Limb (tissue), 2 donors: ENCODE data around the gene GMDS.
A peak's percentile ranks its signal among the peaks of the same experiment; 100 is the strongest.

Experiments used
- DNase-seq, 2 donors: peaks; one replicate each; pipeline ENCODE4 v3.0.0-alpha.2; 2016; ENCODE audit errors: extremely low spot score in 2 of 2

The GMDS gene

DNA sequence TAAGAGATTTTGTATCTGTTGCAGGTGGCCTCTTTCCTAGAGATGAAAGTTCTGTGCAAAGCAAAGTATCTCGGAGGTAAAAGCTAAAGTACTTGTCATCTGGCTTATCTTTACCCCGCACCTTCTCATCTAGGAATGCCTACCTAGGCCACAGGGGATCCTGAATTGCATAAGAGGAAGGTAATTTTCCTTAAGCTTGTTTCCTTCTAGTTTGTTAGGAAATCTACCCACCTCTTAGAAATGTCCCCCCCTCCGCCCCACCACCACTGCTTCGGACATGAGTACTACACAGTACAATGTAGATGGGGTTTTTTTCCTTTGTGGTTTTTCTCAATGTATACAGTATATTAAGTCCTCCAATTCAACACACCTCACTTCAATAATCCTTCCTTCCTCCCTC is 614.2 kb downstream of the GMDS start:
- no peak for DNase-seq

DNA sequence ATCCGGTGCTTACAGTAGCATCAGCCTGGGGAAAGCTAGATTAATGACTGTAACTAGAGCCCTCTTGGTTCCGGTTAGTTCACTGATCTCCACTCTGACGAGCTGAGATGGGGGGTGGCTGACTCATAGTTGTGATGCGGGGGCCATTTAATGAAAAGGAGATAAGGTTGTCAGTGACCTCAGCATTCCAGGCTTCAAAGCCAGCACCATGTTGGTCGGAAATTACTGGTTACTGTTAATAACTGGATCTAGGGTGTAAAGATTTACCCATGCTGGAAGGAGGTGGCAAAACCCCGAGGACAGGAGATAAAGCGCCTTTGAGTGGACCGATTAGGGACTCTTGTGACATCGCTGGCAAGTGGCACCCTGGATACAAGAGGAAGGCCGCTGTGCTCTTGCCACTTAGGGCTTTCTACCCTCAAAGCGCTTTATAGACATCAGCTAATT is 614.6 kb downstream of the GMDS start:
- no peak for DNase-seq

DNA sequence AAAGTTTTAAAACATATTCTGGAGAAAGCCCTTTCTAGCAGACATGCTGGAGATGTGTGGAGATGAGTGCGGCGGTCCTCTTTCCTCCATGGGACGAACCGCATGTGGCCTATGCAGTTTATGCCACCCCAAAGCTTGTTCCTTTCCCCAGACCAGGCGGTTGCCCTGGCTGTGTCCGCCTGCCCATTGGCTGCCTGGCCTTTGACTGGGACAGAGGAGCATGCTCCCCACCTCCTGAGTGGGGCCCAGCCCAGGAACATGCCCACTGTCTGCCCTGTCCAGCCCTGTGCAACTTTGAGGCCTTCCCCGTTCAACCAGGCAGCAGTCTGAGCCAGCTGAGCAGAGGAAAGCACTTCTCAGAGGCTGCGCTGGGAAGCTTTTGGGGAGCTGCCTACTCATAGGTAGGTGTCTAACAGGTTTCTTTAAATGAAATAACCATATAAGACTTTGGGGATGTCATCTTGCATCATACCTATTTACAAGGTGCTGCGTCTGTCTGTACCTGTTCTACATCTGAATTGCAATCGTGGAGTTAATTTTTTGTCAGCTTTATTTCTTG is 615.1 kb downstream of the GMDS start:
- DNase-seq = no peak

DNA sequence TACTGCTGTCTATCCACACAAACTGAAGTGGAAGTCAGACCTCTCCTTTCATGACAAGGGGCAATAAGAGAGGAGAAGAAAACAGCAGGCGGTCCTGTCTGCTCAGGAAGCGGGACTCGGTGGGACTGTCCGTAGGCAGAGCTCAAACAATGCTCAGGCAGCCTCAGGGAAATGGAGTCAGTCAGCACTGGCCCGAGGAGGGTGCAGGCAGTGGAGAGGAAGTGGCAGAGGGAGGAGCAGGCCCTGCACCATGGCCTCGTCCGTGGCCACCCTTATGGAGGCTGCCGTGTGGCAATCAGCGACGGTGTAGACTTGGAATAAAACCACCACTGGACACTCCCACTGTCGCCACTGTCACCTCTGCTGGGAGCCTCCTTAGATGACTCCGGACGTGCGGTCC is 616.1 kb downstream of the GMDS start:
- DNase-seq = no peak

DNA sequence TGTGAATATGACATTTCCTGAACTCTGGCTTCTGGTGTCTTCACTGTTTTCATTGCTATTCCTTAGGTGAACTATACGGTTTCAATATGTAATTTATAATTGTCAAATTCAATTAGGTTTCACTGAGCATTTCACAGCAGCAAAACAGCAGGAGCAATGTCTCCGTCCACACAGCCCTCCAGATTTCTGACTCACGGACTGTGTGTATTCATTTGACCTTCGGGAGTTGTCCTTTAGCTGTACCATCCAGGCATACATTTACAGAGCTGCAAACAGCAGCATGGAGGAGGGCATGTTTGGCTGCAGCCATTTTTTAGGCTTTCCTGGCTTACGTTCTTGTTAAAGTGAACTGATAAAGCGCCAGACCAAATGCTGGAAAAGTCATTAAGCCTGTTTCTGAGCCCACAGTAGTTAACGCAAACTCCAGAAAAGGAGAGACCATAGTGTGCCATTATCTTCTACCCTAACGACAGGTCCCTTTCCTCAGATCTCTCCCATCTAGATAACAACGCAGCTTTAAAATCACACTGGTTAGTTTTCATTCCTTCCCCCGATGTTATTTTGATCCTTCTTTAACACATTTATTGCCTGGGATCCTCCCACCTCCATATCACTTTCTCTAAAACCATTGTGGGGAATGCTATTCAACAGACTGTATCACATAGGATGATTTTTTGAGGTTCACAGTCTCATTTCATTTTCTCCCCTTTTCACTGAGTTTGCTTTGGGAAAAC is 617.4 kb downstream of the GMDS start:
- DNase-seq = no peak

DNA sequence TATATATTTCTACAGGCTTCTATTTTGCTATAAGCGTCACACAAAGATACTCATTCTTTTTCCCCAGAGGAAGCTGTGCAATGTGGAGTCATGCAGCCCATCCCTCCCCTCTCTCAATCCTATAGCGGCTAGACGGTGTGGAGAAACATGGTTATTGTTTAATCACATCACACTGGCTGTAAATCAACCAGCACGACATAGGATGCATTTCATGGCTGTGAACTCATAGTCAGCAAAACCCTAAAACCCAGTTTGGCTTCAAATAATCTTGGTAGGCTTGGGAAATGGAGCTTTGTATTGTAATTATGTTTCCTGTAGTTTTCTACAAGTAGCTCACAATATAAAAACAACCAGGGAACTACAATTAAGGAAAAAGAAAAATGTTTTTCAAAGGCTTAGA is 618.9 kb downstream of the GMDS start:
- DNase-seq = no peak

DNA sequence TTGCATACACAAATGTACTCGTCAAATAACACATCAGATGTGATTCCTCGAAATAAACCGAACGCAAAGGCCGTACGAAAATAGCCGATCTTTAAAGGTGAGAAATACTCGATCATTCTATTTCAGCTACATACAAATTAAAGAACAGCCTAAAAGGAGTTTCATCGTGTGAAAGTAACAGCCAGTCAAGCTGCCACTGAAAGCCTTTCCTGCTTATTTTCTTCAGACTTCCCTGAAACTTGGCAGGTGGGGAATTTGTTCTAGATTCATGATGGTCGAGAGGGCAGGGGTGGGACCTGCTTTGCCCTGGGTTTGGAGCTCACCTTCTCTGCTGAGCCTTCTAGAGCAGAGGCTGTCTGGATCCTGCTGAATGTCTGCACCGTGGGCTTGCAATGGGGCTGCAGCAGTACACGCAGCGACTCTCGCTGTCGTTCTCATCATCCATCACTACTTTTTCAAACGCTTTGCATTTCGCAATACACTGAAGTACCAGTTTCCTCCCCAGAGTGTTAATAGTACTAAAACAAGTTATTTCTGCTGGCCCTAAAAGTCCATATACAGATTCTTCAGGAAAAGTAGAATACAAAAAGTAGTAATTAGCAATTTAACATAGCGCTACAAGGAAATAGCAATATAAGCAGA is 619.5 kb downstream of the GMDS start:
- no peak for DNase-seq

DNA sequence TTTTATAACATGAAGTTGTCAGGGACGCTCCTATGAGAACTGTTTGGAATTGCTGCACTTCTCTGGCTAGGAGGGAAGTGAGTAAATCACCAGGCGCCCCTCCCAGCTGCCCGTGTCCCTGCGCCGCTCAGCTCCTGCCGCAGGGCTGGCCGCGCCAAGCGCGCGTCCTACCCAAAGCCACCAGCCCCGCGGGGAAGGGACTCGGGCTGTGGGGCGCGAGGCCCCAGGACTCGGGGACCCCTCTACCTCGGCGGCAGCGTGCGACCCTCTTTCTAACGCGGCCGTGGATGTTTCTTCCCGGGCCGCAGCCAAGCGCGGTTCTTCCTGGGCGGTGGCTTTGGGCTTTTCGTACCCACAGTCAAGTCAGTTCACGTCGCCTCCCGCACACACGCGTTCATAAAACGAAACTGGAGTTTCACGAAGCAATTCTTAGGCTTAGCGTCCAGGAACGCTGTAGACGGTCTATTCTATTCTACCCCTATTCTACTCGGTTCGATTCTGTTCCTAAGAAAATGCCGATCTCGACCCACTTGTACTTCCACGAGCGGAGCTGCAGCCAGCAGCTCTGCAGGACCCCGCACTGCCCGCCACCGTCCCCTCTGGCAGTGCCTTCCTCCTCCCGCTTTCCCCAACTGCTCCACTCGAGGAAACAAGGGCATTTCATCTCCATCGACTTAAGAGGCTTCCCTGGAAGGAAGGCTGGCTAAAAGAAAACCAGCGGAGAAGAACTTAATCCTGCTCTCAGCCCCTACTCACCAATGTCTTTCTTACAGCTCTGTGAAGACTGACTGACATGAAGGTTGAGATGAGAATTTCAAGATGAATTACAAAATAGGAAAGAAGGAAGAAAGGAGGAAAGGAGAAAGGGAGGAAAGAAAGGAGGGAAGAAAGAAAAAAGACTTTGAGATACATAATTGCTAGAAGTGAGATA is 620.3 kb downstream of the GMDS start:
- DNase-seq = peak in 1 of 2 donors; percentile 61

DNA sequence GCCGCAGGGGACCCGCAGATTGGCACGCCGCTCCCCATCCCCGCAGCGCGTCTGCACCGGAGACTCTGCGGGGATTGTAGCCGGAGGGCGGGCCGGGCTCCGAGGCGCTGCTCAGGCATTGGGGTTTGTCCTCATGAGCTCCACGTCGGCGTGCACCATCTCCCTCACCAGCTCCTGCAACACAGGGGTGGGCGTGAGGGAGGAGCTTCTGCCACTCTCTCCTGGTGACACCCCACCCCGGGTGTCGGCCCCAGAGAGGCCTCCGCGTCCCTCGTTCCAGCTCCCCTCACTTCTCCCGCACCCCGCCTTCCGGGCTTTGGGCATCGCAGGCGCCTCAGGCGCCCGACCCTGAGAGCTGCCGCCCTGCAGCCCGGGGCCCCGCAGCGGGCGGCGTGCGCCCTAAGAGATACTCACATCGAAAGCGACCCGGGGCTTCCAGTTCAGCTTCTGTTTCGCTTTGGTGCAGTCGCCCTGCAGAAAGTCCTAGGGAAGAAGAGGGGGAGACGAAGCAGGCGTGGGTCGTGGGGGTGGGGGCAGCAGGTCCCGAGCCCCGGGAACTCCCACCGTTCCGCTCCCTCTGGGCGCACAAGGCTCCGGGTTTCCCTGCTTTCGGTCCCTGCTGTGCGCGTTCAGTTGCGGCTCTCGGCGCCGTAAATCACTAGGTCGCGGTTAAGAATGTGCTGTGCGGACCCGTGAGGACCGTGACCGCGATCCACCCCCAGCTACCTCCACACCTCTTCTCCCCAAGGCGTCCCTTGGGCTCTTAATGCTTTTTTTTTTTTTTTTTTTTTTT is 621.2 kb downstream of the GMDS start:
- DNase-seq = peak in 1 of 2 donors; percentile 65

DNA sequence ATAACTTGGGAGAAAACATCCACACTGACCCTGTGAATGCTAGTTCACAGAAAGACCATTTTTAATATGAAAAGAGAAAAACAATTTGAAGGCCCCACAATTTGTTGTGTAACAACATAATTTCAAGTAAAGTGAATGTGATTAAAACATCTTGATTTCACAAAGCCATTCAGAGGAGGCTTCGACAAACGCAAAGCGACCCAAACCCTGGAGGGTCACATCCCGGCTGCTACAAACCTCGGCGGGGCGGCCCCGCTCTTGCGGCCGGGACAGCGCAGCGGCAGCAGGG is 621.7 kb downstream of the GMDS start:
- no peak for DNase-seq

DNA sequence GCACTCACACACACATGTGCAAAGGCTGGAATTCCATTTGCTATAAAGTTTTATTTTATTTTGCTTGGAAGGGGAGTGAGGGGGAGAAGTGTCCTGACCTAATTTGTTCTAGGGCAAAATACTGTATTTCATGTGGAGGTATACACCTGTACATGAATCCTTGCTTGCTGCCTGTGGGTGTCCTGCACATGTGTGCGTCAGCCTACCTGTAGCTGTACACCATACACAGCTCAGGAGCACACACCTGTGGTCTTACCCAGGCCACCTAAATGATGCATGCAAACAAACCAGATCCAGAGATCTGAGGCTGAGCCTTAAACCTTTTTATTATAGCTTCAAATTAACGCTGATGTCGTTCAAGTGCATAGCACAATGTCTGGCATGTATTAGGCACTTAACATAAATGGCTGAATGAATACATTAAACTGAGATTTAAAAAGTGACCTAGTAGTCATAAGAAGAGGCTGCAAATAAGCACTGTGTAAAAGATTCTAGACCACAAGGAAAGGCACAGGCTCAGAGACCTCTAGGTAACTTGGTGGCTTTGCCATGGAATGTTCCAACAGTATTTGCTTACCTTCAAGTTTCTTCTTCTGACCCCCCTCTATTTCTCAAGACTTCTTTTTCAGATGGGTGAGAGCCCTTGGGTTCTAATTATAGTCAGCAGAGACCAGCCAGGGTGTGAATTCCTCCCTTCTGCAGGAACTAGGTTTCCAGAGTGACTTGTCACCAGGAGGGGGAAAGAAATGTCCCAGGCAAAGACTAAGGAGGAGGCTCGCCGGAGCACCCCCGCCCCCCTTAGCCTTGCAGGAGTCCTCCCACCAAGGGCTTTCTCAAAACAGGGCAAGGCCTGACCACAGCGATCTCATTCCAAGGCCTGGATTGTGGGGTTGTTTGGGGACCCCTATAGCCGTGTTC is 622.3 kb downstream of the GMDS start:
- DNase-seq = peak in 1 of 2 donors; percentile 58

DNA sequence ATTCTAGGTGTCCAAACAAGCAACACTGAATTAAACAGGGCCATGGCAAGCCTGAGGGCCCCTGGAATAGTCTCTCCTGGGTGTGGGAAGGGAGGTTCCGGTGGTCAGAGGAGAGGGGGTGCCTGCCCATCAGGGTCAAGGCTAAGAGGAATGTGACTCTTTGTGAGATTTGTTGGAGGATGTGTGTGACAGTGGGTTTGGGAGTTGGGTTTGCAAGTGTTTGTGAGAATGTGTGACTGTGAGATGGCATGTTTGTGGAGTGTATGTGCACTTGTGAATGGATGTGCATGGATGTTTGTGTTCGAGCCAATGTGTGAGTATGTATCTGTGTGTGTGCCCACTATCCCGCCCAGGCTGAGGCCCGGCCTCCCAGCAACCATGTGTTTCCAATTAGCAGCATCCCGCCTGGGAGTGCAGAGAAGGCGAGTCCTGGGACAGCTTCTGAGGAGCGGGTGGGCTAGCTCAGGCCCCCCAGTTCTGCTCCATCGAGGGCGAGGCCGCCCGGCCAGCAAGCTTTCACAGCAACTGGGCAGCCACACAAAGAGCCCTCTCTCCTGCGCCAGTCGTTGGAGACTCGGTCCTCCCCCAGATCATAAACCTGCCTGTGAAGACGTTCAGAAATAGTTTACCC is 623.1 kb downstream of the GMDS start:
- peak in 1 of 2 donors; percentile 72 for DNase-seq

DNA sequence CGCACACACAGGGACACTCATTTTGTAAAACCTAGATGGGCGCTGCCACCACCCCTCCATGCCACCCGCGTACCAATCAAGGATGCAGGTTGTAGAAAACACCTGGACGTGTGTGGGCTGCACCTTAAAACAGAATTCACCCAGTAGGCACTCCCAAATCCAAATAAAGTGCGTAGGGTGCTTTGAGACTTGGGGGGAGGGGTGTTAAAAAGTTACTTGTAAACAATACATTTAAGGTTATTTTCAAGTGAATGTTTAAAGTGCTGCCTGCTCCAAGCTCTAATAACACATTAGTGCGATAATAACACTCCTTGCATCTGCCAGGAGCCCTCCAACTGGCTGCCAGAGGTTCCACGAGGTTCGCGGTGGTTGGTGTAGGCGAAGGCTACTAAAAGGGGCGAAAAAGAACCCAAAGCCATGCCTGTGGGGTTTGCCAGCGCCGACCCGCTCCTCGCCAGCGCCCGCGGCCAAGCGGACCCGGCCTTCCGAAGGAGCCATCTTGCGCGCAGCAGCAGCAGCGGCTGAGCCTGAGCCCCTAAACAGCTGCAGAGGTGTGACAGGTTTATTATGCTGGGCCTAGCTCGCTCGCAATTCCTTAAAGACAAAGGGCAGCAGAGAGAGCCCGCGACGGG is 624.2 kb downstream of the GMDS start:
- no peak for DNase-seq

DNA sequence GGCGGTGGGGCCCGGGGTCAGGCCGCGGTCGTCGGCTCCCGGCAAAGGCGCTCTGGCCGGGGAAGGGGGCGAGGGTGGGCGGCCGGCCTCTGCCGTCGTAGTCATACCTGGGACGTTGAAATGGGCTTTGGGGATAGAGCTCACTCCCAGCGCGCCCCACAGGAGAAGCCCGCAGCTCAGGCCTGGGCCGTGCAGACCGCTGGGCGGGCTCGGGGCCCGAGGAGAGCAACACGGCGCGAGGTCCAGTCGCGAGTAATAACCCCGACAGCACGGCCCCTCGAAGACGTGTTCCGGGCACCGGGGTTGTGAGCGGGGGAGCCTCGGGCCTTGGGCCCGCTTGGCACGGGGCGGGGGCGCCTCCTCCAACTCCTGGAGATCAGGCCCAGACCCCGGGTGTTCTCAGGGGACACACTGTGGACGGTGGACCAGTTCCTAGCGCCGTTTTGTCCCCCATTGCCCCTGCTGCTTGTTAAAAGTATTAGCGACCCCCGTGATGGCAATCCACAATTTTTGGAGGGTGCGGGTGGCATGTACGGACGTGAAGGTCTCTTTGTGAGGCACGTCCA is 624.8 kb downstream of the GMDS start:
- DNase-seq = no peak

DNA sequence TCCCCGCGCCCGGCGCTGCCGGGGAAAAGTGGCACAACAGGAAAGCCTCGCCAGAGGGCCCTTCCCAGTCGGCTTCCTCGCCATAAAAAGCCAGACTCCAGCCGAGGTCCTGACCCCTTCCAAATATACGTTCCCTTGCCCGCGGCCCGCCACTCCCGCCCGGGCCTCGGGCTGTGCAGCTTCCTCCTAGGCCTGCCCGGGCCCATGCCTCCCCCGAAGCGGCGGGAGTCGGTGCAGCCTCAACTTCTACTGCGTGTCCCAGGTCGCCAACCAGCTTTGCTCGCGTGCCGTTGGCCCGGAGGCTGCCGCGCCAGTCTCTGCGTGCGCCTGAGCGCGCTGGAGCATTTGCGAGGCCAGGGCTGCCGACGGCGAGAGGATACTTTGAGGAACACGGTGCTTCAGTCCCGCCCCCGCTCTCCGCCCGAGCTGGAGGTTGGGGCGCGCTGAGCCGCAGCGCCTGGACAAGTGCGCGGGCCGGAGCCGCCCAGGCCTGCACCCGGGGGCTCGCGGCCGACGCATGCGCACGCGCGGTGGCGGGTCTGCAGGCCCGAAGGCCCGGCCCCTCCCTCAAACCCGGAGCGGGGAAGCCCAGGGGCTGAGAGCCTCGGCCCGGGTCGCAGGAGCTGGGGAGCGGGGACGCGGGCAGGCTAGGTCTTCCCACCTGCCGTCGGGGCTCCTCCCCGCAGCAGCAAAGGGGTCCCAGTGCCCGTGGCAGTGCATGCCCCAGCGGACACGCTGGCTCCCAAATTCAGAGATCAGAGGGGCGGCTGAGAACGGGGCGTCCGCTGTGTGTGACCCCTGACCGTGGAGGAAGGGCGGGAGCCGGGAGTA is 625.5 kb downstream of the GMDS start:
- DNase-seq = peak in 1 of 2 donors; percentile 63

DNA sequence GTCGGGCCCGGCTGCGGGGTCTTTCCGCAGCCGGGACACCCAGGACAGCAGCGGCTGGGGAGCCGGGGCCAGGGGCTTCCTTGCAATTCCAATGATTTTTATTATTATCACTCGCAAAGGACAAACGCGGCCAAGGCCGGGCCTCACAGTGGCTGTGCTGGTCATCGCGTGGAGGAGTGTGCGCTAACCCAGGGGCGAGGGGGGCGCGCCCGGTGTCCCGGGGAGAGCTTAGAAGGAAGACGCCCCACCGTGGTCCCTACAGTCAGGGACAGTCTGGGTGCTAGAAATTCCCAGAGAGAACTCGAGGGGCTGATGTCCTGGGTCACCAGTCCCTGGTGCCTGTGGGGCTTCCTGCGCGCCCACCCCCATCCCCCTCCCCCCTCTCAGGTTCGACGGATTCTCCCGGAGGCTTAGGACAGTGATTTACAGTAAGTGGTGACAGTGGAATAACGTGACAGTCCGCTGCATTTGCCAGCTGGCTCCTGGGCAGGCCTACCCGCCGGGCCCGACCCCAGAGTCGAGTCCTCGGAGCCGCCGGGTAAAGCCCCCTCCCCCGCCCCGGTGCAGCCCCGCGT is 626.2 kb downstream of the GMDS start:
- DNase-seq = peak in 1 of 2 donors; percentile 55

DNA sequence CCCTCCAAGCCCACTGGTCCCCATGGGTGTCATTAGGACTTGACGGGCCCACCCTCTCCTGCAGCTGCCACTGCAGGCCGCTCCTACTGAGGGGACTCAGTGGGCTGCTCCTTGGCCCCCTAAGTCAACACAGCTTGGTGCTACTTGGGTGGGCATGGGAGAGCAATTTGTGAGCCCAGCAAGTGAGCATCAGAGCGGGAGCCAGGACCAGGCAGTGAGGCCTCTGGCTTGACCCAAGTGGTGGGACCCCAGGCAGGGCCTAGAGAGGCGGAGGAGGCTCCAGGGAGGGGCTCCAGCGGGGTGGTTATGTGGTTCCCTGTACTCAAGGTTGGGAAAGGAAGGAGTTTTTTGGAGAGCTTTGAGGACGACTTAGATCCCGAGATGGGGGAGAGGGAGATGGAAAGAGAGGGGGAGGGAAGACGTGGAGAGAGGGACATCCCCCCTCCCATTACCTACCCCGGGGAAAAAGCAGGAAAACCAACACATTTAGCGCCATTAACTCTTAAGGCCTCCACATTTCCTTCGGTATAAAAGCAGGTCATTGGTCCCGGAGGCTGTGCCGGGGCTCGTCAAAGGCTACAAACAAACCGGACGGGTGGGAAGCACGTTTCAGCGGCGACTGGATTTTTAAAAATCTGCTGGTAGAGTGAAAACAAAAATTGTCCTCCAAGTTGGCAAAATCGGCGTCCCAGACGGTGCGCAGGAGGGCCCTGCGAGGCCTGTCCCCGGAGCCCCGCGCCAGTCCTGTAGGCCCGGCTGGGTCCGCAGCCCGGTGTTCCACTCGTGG is 626.9 kb downstream of the GMDS start:
- peak in 1 of 2 donors; percentile 66 for DNase-seq
